Activated B cell treated with CpG ODN at 0.5 μM for 24 hours (primary cell): ENCODE results near the gene SCN11A. TPM values are rescaled to one million over a fixed set of nuclear protein-coding genes. Genes with fewer than 3 reads are reported as not detected.

ENCODE experiments used
- ATAC-seq: fragments of 200-7000 bp; cut with Tn5 transposase; one replicate; pipeline ENCODE4 v1.10.0; 2021; ENCODE audit warnings: low read depth, mild to moderate bottlenecking, moderate library complexity
- CTCF ChIA-PET: fragments of 350-600 bp; sonication (Branson Sonifier 250); formaldehyde crosslinking; loops from one replicate; lab custom pipeline; 2021; ENCODE audit warnings: antibody characterized with exemption; lab: Charles Lee
- POLR2A ChIA-PET: fragments of 350-600 bp; sonication (Branson Sonifier 250); formaldehyde crosslinking; loops from one replicate; lab custom pipeline; 2021; ENCODE audit warnings: antibody characterized with exemption; lab: Charles Lee
- DNase-seq: peaks from one replicate; pipeline ENCODE4 v3.0.0; 2022
- H3K27ac Mint-ChIP-seq: one replicate; pipeline ENCODE4 v1.8.0; 2020; ENCODE audit warnings: mixed read lengths
- H3K27me3 Mint-ChIP-seq: one replicate; pipeline ENCODE4 v1.8.0; 2021; ENCODE audit warnings: mixed read lengths
- H3K36me3 Mint-ChIP-seq: one replicate; pipeline ENCODE4 v1.8.0; 2021; ENCODE audit warnings: low read depth, mixed read lengths
- H3K4me1 Mint-ChIP-seq: one replicate; pipeline ENCODE4 v1.8.0; 2021; ENCODE audit warnings: mixed read lengths
- H3K4me3 Mint-ChIP-seq: one replicate; pipeline ENCODE4 v1.8.0; 2020; ENCODE audit warnings: mild to moderate bottlenecking, mixed read lengths
- H3K9me3 Mint-ChIP-seq: one replicate; pipeline ENCODE4 v1.8.0; 2020; ENCODE audit warnings: mixed read lengths
- intact Hi-C: fragments of 100-400 bp; cut with micrococcal nuclease; formaldehyde crosslinking; loops from one replicate; pipeline ENCODE4 v1.15.1; 2024
- total RNA-seq: library from RNA; stranded (reverse); gene quantifications from 2 replicates; pipeline ENCODE4 v1.2.3, GENCODE V29; 2022
- TF ChIP-seq, protein P1 (sequence below): fragments of 200-600 bp; IDR thresholded peaks from one replicate; pipeline ENCODE4 v1.8.0; 2022; ENCODE audit warnings: antibody characterized with exemption, mild to moderate bottlenecking

SCN11A gene
- total RNA-seq, 1 donor from 2014 or later: 0.16 TPM

DNA sequence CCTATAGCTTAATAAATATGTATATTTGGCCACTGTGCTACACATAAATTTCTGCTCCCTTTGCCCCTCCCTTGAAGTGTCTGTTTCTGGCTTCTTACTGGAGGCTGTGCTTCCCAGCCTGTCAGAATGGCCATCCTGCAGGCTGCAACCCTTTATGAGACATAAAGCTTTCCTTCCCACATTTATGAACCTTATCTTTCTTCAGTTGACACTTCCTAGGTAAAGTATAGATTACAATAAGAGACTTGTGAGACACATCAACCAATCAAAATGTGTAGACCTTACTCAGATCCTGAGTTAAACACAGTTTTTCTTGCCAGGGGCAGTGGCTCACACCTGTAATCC is 29.5 kb downstream of the SCN11A start:
- Mint-ChIP-seq H3K27me3 (peaks cover 7% of the 10 kb centered on the region), H3K36me3 (no peaks in the 10 kb centered on the region), H3K4me3 (no peak overlapping the region), H3K9me3 (no peaks in the 10 kb centered on the region), H3K4me1 (no peaks in the 10 kb centered on the region), H3K27ac (no peak overlapping the region)
- intact Hi-C loops: no loop called here
- TF ChIP-seq, protein P1, sequence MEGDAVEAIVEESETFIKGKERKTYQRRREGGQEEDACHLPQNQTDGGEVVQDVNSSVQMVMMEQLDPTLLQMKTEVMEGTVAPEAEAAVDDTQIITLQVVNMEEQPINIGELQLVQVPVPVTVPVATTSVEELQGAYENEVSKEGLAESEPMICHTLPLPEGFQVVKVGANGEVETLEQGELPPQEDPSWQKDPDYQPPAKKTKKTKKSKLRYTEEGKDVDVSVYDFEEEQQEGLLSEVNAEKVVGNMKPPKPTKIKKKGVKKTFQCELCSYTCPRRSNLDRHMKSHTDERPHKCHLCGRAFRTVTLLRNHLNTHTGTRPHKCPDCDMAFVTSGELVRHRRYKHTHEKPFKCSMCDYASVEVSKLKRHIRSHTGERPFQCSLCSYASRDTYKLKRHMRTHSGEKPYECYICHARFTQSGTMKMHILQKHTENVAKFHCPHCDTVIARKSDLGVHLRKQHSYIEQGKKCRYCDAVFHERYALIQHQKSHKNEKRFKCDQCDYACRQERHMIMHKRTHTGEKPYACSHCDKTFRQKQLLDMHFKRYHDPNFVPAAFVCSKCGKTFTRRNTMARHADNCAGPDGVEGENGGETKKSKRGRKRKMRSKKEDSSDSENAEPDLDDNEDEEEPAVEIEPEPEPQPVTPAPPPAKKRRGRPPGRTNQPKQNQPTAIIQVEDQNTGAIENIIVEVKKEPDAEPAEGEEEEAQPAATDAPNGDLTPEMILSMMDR: no peak
- CTCF ChIA-PET: interaction anchor here (1.7 kb wide), 1 partner anchor 9 kb away, joined by 7 read pairs; no protein-coding TSS in a partner anchor
- POLR2A ChIA-PET: no interaction called here
- DNase-seq: no peak
- no peak for ATAC-seq

DNA sequence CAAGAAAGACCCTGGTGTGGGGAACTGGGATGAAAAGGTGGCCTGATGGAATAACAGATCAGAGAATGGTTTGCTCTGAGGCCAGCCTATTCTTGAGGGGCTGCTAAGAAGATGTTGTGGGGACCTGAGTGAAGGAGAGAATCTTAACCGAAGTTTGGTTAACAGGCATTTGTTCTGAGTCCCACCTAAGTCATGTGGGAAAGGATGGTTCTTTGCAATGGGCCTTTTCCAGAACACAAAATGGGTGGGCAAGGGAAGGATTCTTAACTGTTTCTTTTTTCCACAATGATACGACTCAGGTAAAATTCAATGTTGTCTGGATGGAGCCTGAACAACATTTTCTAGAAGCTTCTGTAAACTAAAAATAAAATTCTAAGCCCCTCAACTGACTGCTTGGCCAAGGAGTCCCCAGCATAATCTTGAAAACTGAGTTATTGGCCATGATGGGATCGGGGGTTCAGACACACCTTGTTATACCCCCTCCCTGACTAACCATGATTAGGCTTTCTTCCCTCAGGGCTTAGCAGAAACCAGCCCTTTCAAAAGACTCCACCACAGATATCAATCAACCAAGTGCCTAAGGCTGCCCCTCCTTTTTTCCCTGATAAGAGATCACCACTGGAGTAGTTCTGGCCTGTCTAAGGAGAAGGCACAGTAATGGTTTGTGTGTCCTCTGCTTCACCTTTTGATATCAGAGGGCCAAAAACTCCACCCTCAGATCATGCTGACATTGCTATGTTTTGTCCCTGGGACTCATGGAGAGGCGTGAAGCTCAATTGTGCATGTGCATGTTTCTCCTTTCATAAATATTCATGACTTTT is 30.1 kb downstream of the SCN11A start:
- ChIA-PET POLR2A (no interaction called here), CTCF (interaction anchor here (1.7 kb wide), 1 partner anchor 9 kb away, joined by 7 read pairs; no protein-coding TSS in a partner anchor)
- Mint-ChIP-seq H3K27ac (no peak overlapping the region), H3K27me3 (peaks cover 12% of the 10 kb centered on the region), H3K36me3 (no peaks in the 10 kb centered on the region), H3K9me3 (no peaks in the 10 kb centered on the region), H3K4me1 (no peaks in the 10 kb centered on the region), H3K4me3 (no peak overlapping the region)
- no peak for ATAC-seq
- TF ChIP-seq, protein P1: no peak
- DNase-seq: no peak
- intact Hi-C loops: no loop called here

DNA sequence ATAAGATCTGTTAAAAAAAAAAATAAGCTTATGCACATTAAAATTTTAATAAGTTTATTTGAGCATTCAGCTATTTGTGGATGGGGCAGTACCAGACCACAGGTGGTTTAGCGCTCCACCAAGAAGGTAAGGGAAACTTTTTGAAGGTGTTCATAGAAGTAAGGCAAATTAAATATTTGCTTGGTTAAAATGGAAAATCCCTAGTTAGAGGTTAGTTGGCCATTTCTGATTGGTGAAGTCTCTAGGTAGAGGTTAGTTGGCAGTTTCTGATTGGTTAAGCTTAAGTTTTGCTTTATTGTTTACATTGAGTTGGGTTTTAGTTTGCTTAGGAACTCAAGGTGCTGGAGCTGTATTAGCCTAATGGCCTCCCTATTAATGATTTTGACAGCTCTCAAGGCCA is 30.7 kb downstream of the SCN11A start:
- CTCF ChIA-PET: interaction anchor here (1.7 kb wide), 1 partner anchor 10 kb away, joined by 7 read pairs; no protein-coding TSS in a partner anchor
- no peak for ATAC-seq
- intact Hi-C loops: no loop called here

DNA sequence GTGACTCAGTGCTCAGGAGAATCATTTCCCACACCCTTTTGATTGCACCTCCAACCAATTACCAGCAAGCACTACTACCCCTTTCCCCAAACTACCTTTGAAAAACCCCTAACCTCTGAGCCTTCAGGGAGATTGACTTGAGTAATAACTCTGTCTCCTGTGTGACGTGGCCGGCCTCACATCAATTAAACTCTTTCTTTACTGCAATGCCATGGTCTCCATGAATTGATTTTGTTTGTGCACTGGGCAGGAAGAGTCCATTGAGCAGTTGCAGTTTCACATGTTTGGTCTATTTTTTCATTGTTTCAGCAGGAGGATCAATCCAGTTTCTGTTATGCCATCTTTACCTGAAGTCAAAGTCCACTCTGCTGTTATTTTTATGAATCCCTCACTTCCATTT is 32.4 kb downstream of the SCN11A start:
- POLR2A ChIA-PET: no interaction called here
- Mint-ChIP-seq H3K27me3 (peaks cover 8% of the 10 kb centered on the region), H3K4me1 (no peaks in the 10 kb centered on the region), H3K36me3 (no peaks in the 10 kb centered on the region), H3K9me3 (no peaks in the 10 kb centered on the region), H3K27ac (no peak overlapping the region), H3K4me3 (no peak overlapping the region)
- no peak for ATAC-seq
- CTCF ChIA-PET: no interaction called here
- intact Hi-C loops: no loop called here
- no peak for DNase-seq
- TF ChIP-seq, protein P1: no peak

More for the DNA sequence above, 30.7 kb downstream of the SCN11A start:
- DNase-seq: no peak
- Mint-ChIP-seq H3K4me3 (no peak overlapping the region), H3K9me3 (no peaks in the 10 kb centered on the region), H3K27me3 (peaks cover 8% of the 10 kb centered on the region), H3K4me1 (no peaks in the 10 kb centered on the region), H3K36me3 (no peaks in the 10 kb centered on the region), H3K27ac (no peak overlapping the region)
- POLR2A ChIA-PET: no interaction called here
- TF ChIP-seq, protein P1: no peak

DNA sequence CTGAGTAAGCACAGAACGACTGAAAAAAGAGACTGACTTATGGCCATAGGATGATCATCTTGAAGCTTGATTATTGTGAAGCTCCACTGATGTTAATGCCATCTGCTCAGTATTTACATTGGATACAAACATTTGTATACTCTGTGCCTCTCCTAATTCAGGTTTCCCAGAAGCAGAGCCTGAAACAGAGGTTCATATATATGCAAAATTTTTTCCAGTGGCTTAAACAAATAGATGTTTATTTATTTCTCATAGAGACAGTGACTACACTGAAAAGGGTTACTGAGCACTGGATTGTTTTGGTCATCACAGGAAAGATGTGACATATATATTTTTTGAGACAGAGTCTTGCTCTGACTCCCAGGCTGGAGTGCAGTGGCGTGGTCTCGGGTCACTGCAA is 36.3 kb downstream of the SCN11A start:
- DNase-seq: no peak
- ATAC-seq: no peak
- Mint-ChIP-seq H3K27ac (no peak overlapping the region), H3K4me3 (no peak overlapping the region), H3K9me3 (no peaks in the 10 kb centered on the region), H3K36me3 (no peaks in the 10 kb centered on the region), H3K27me3 (peaks cover 8% of the 10 kb centered on the region), H3K4me1 (no peaks in the 10 kb centered on the region)
- TF ChIP-seq, protein P1: no peak
- POLR2A ChIA-PET: no interaction called here
- CTCF ChIA-PET: no interaction called here
- intact Hi-C loops: no loop called here
